Left cardiac atrium (tissue), 4 donors: ENCODE measurements around the gene MPPED1. TPM values are rescaled to one million over a fixed set of nuclear protein-coding genes. Genes with fewer than 3 reads are reported as not detected.

ENCODE experiments used
- ATAC-seq, 2 donors: fragments of 200-7000 bp; cut with Tn5 transposase; one replicate each; pipeline ENCODE4 v1.9.1; 2020; ENCODE audit warnings: mild to moderate bottlenecking in 2 of 2, moderate library complexity in 2 of 2
- DNase-seq: peaks from one replicate; pipeline ENCODE4 v3.0.0-alpha.2; 2020
- intact Hi-C, 2 donors: fragments of 100-400 bp; cut with DNase I; formaldehyde crosslinking; loops; one replicate each; pipeline versions ENCODE4 v1.14.1 to v1.15.1; 2022 to 2023
- total RNA-seq, 2 donors: library from RNA; stranded (reverse); fragmentation: NEBNext Ultra II Directional; extraction: Animal tissue kit (Norgen Biotek cat#: 25700); gene quantifications; one replicate each; pipeline ENCODE4 v1.2.1, GENCODE V29; 2021
- donor health status: DM: no; HTN: yes; CAD: no.
- donor health status: DM: no; HTN: yes; CAD: no; lungs with severe emphysema.
- donor health status: DM: yes; HTN: yes; CAD: no.
- donor health status: Dilated cardiomyopathy.

The MPPED1 gene
- total RNA-seq, 2 donors from 2014 or later = 0.12 TPM; not detected in 1

DNA sequence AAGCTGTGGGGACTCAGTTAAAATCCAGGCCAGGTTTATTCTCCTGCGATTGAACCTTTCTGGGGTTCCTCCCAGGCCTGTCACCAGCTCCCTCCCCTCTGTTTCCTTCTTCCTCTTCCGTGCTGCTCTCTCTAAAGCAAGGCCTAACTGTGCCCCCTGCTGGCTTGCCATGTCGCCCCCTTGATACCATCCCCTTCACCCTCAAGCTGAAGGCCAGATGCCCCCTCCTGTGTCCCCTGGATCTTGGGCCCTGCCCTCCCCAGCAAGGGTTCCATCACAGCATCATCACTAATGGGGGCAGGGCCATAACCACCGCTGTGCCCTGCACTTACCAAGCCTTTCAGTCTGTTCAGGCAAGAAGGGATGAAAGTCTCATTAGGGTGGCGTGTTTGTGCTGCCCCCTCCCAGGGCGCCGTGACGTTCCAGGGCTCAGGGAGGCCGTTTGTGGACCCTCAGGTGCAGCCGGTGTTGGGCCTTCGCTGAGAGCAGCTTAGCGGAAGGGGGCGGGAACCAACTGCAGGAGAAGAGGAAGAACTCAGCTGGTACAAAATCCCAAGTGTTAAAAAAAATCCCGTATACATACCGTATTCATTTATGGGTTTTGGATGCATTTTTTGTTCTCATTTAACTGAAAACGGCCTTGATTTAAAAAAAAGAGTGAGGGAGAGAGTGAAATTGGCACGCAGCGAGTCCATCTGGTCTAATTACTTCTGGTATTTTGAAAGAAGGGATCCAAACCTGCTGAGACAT, 69.9 kb downstream of the MPPED1 start:
- intact Hi-C loops = no loop called here

DNA sequence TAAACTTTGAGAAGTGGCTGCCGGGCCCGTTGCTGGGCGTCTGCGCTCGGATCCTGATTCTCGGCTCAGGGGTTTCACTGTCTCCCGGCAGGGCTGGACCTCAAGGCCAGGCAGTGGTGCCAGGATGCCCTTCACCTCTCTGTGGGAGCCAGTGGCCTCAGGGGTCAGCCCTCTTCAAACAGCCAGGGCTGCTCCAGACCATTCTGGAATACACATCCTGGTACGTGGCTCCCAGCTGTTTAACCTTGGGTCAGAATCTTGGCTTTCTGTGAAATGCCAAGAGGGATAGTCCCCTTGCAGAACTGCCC, 70.5 kb downstream of the MPPED1 start:
- DNase-seq = no peak
- ATAC-seq = no peak
- intact Hi-C loops = no loop called here

More for the DNA sequence above, 69.9 kb downstream of the MPPED1 start:
- DNase-seq (no peak), ATAC-seq (no peak)

DNA sequence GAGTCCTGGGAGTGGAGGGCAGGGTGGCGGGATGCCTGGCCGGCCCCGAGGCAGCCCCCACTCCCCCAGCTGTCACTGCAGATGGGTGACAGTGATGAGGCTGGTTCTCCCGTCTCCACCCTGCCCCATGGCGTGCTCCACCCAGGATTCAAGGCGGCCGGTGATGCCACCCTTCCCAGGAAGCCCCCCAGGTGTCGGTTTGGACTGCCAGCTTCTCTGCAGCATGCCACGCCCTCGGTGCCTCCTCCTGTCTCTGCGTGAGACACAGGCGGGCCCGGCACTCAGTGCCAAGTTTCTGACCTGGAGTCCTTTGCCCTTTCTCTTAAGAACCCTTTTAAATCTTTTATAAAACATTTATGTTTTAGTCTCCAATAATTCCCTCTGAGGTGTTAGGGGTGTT, 71.5 kb downstream of the MPPED1 start:
- ATAC-seq (no peak), DNase-seq (no peak)
- intact Hi-C loops = no loop called here

DNA sequence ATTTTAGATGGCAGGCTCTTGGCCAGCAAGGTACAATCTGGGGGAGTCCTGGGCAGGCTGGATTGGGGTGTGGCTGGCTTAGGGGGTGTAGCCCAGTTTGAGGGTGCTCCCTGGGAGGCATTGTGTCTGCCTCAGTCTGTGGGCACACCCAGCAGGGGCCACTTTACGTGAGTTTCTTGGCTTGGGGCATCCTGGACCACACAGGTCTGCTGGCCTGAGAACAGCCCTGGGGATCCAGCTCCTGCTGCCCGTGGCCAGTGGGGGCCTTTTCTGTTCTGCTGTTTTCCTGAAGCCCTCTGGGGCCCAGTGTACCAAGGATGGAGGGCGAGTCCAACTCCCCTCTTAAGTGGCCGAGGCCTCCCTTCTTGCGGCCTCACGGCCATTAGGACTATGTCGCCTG, 71.9 kb downstream of the MPPED1 start:
- intact Hi-C loops = no loop called here
- DNase-seq (no peak), ATAC-seq (no peak)

DNA sequence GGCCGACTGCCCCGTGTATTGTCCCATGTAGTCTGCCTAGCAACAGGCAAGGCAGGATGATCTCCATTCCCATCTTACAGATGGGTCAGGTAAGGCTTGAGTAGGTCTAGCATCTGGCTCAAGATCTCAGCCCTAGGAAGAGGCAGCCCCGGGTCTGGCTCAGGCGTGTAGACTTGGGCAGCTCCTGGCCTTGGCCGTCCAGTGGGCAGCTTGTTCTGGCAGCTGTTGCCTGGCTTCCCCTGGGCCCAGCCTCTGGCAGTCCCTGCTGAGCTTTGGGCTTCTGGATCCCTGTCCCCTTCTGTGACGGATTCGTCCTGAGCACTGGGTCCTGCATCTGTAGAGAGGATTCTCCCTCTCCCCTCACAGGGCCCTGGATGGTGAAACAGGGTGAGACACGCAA, 72.4 kb downstream of the MPPED1 start:
- intact Hi-C loops = no loop called here
- ATAC-seq (no peak), DNase-seq (no peak)

DNA sequence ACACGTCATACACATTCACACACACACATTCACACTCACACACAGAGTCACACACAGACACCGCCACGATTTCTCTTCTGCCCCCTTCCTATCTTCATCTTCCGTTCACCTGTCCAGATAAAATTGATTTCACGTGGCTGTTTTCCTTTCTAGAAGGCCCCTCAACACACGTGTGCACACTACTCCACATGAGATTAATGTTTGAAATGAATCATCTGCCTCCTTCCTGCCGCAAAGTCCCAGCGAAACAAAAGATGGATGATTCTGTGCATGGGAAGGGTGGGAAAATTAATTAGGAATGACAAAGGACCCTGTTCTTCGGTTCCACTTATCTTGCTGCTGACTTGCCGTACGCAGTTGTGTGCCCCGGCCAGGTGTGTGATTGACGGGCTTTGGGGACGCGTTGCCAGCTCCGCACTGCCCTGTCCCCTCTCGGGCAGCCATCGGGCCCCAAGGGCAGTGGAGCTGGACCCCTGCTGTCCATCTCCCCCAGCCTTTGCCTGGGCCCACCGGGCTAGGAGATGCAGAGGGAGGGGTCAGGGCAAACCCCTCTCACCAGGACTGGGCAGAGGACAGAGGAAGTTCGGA, 73.8 kb downstream of the MPPED1 start:
- intact Hi-C loops = no loop called here
- no peak for ATAC-seq
- no peak for DNase-seq

DNA sequence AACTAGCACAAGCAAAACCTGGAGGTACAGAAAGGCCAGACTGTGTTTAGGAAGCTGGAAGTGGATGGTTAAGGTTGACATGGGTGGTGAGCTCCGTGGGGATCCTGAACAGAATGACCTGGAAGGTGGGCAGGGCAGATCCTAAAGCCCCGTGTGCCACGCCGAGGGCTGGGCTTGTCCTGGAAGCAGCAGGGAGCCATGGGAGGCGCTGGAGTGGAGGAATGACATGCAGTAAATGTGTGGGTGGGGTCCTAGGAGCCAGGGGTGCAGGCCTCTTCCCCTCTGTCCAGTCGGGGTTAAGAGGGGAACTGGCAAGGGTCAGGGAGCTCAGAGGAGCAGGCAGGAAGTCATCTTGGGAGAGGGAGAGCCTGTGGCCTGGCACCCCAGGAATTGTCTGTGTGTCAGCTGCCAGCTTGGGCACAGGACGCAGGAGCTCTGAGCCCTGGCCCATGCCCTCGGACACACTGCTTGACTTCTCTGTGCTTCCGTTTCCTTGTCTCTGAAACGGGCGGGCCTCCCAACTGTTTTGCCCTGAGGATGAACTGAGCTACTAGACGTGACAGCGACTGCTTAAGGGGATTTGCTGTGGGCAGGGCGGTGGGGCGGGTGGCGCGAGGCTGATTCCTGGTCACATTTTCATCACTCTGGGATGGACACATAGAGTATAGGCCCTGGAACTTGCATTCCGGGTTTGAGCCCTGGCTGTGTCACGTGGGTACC, 75.7 kb downstream of the MPPED1 start:
- ATAC-seq (no peak), DNase-seq (no peak)
- intact Hi-C loops = no loop called here

DNA sequence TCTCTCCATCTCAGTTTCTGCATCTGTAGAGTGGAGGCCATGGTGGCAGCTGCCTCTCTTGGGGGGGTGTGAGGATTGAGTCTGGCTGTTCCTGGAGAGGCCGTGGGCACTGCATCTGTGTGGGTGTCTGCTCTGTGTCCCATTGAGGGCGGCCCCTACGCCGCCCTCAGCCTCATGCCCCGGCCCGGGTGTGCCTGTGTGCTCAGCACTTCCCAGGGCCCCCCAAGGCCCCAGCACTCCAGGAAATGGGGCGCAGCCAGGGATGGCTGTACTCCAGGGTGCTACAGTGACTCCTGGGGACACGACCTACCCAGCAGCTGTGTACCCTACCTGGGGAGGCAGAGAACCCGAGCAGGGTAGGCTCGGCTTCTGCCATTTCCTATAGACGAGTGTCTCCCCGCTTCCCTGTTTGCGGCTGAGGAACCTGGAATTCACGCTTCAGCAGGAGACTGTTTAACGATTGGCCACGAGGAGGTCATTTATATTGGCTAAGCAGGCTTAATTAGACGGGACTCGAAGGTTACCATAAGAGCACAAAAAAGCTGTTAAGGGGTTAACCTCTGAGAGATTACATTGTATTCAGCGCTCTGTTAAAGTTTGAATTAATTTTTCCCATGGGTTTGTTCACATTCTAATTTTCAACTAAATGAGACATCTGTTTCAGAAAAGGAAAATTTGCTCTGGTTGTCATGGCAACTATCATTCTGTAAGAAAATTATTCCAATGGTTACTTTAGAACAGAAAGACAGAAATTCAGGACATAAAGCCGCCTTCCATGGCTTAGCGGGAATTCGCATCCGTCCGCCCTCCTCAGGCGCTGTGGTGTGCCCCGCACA, 76.4 kb downstream of the MPPED1 start:
- ATAC-seq = no peak
- intact Hi-C loops = no loop called here
- no peak for DNase-seq

DNA sequence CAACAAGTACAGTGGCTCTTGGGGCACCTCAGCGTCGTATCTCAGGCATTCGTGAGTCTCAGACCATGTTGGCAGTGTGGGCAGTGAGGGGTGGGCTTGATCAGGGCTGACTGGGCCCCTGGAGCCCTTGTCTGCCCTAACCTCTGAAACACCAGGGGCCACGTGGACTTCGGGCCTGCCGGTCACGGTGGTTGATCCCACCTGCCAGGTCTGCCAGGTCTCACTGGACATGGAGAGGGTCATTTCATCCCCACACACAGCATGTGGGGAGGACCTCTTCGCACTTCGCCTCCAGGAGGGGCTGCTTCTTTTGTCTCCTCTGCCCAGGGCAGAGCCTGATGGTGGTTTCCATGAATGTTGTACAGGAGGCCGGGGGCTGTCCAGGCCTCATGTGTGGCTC, 77.1 kb downstream of the MPPED1 start:
- DNase-seq = no peak
- intact Hi-C loops = no loop called here
- no peak for ATAC-seq

DNA sequence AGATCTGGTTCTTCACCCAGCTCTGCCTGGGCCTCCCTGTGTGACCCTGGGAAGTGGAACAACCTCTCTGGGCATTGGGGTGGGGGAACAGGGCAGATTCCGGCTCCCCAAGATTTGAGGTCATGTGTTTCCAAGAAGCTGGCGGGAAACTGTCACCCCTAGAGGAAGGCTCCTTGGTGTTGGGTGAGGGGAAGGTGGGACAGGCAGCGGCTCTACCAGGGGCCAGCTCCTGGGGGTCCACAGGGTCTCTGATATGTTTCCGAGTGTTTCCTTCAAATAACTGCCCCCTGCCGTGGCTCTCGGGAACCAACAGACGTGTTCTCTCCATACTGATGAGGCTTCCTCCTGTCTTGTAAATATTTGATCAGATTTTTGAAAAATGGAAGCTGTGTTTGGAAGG, 78.5 kb downstream of the MPPED1 start:
- no peak for ATAC-seq

DNA sequence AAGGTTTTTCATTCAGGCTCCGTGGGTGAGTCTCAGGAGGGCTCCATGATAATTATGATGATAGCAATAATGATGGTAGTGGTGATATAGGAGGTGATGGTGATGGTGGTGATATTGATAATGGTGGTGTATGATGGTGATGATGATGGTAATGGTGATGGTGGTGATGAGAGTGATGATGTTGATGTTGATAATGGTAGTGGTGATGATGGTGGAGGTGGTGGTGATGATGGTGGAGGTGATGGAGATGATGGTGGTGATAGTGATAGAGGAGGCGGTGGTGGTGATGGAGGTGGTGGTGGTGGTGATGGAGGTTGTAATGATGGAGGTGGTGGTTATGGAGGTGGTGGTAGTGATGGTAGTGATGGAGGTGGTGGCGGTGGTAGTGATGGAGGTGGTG, 79.4 kb downstream of the MPPED1 start:
- DNase-seq = no peak
- intact Hi-C loops = no loop called here
- ATAC-seq = no peak

More for the DNA sequence above, 78.5 kb downstream of the MPPED1 start:
- DNase-seq = no peak
- intact Hi-C loops = no loop called here

DNA sequence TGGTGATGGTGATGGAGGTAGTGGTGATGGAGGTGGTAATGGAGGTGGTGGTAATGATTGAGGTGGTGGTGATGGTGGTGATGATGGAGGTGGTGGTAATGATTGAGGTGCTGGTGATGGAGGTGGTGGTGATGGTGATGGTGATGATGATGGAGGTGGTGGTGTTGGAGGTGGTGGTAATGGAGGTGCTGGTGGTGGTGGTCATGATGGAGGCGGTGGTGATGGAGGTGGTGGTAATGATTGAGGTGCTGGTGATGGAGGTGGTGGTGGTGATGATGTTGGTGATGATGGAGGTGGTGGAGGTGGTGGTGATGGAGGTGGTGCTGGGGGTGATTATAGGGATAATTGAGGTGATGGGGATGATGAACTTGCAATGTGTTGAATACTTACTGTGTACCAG, 79.9 kb downstream of the MPPED1 start:
- DNase-seq (no peak), ATAC-seq (no peak)
- intact Hi-C loops = no loop called here

DNA sequence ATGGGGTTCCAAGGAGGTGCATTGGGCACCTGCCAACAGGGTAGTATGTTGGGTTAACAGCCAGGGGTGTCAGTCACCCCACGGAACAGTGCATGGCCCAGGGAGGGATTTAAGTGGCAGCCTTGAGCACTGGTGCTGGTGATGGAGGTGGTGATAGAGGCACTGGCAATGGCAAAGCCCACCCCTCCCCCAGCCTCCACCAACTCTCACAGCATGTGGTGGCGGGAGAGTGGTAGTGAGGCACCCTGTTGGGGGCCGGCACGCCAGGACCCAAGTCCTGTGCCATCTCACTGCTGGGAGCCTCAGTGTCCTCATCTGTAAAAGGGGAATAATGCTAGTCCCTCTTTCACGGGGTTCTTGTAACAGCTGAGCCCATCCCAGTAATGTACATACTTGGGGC, 81.5 kb downstream of the MPPED1 start:
- ATAC-seq = no peak
- no peak for DNase-seq
- intact Hi-C loops = no loop called here

DNA sequence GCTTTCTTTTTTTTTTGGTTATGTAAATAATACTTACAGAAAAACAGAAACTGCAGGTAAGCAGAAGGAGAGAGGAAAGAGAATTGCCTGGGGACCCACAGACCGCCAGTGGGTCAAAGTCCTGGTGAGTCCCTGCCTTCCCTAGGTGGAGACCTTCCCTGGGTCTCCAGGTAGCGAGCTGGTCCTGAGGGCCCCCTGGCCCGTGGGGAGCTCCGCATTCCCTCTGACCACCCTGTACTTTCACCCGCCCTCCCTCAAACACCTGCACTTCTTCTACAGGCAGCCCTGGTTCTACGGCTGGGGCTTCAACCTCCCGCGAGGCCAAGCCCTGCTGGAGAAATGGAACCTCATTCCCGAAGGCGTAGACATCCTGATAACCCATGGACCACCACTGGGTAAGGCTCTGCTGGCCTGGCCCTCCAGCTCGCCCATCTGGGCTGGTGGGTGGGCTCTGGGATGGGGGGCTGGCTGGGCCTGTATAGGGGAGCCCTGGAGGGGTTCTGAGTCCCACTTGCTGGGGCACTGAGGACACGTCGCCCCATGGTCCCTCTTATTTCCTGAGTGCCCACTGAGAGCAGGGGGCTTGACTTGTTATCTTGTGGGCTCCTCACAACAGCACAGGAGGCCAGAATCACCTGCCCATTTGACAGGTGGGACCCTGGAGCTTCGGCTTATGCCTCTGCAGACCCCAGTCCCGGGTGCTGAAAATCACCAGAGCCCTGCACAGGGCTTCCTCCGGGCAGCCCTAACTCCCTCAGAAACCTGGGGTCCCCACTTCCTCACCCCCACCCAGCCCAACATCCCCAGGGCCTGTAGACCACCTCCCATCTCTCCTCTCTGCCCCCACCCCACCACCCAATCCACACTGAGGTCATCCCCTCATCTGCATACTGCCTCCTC, 86.4 kb downstream of the MPPED1 start:
- ATAC-seq (no peak), DNase-seq (no peak)
- intact Hi-C loops = no loop called here

DNA sequence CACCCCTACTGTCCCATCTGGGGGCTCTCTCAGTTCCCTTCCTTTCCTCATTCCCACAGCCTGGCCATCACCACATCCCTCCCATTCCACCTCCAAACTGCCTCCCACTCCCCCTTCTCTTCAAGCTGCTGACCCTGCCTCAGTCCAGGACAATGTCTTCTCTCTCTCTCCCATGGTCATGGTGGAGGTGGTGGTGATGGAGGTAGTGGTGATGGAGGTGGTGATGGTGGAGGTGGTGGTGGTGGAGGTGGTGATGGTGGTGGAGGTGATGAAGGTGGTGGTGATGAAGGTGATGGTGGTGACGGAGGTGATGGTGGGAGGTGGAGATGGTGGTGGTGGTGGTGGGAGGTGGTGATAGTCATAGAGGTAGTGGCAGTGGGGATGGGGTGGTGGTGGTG, 87.0 kb downstream of the MPPED1 start:
- DNase-seq = no peak
- ATAC-seq = no peak
- intact Hi-C loops = no loop called here

DNA sequence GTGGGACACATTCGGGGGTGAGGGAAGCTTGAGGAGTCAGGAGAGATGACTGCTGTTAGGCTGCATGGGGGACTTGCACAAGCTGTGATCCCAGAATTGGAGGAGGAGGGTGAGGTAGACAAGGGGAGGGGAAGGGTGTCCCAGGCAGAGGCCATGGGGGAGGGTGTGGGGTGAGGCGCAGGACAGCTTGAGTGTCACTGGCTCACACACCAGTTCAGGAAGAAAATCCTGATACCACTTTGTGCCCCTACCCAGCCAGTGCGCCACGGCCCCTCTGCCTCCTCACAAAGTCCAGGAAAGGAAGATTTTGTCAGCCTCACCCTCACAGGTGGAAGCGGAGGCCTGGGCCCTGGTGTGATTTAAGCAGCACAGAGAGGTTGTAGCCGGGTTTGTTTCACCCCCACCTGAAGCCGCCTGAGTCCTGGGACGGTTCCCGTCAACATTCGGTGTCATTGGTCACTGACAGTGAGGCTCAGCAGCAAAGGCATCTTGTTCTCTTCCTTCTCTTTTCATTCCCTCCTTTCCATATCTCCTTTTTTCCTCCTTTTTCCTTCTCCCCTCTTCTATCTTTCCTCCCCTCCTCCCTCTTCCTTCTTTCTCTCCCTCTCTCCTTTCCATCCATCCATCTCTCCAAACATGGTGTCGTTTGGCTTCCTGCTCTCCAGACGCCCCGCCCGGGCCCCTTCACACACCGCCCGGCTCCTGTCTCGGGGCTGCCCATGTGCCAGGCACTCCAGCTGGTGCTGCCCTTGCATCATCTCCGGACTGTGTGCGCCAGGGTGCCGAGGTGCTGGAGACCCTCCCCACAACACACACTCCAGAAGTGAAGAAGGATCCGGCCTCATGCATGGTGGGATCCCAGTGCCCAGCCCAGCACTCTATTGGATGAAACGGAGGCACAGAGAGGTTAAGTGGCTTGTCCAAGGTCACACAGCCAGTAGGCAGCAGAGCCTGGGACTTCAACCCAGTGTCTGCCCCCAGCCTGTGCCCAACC, 89.3 kb downstream of the MPPED1 start:
- intact Hi-C loops = no loop called here
- ATAC-seq = no peak
- no peak for DNase-seq

DNA sequence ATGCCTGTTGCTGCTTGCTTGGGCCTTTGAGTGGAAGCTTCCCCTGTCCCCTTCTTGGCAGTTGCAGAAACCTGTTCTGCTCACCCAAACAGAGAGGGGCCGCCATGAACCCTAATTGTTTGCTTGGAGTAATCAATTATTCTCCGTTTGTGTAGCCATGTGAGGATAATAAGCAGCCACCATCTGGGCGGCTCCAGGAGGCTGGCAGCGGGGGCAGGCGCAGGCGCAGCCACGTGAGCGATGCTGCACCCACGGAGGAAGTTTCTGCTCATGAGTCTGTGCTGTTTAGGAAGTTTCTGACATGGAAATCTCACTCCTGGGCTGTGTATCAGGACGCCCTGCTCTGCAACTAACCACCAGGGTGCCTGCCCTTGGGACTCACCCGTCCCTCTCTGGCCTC, 90.1 kb downstream of the MPPED1 start:
- ATAC-seq (no peak), DNase-seq (no peak)
- intact Hi-C loops = no loop called here
